ENCODE data around the gene LRIG1.

DNA sequence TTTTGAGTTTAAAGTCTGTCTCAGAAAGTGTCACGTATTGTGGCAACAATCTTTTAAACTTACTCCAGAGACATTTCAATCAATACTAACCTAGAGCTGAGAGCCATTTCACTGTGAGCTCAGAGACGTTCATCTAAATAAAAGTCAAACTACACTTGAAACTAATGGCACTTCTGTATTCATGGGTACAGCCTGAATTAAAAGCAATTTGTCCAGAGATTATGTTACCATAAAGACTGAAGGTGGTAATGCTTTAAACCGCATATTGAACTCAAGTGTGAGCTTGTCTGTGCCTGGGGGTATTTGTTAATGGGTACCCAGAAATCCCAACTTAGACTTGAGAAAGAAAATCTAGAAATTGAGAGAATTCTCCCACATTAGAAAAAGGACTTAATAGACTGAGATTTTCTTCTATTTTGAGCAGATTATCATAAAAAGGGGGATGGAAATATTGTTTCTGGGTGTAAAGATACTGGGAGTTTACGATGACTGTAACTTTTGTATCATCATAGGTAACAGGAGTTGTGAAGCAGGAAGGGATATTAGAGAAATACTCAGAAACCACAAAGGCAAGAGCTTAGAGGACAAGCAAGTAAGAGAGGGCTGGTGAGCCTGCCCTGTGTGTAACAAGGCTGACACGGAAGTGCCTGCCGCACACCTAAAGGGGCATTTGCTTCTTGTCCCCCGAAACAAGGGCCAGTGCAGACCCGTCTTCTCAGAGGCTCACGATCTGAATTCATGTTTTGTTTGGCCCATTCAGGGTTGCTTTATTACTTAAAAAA lies 36.9 kb downstream of the LRIG1 start:
- TF ChIP-seq POLR2A (IDR thresholded peaks at IDR 0.05; ENCODE audit: low read depth, low read length) (no peak), POLR2AphosphoS5 (IDR thresholded peaks at IDR 0.05; ENCODE audit: low read depth, low read length) (no peak), TAF1 (IDR thresholded peaks at IDR 0.05; ENCODE audit: borderline replicate concordance, low read depth, low read length) (no peak)

All from GM12892 (cell line).